ENCODE results near the gene LCN15. TPM values are rescaled to one million over a fixed set of nuclear protein-coding genes. Genes with fewer than 3 reads are reported as not detected.

The LCN15 gene
- polyA plus RNA-seq, 1 donor from 2014 or later = not detected

GRCh38 chr9:136743639-136744211 is 20.6 kb downstream of the LCN15 start:
- H3K79me2 ChIP-seq (replicated peaks; ENCODE audit: insufficient read depth, low read length) = no peaks in the 10 kb centered on the region
- H2AFZ ChIP-seq (ENCODE audit: low read depth, low read length) = no peak overlapping the region
- H3K4me3 ChIP-seq (ENCODE audit: low read length) = no peak overlapping the region
- no peaks in the 10 kb centered on the region for H4K20me1 ChIP-seq (ENCODE audit: insufficient read depth)
- no peak overlapping the region for H3K27ac ChIP-seq (ENCODE audit: low read length)
- H3K9ac ChIP-seq (ENCODE audit: low read length) = no peak overlapping the region
- H3K27me3 ChIP-seq (ENCODE audit: insufficient read depth, low read depth, low read length) = no peaks in the 10 kb centered on the region
- no peaks in the 10 kb centered on the region for H3K9me2 ChIP-seq (ENCODE audit: insufficient read depth, low read length)
- no peak overlapping the region for H3K4me2 ChIP-seq (ENCODE audit: low read length)
- H3K9me3 ChIP-seq (ENCODE audit: low read length) = no peaks in the 10 kb centered on the region
- no peaks in the 10 kb centered on the region for H3K36me3 ChIP-seq (ENCODE audit: insufficient read depth, low read length)
- no peaks in the 10 kb centered on the region for H3F3A ChIP-seq (ENCODE audit: insufficient read depth, low read length, poor library complexity, severe bottlenecking)
- TF ChIP-seq TAF1 (IDR thresholded peaks at IDR 0.05; ENCODE audit: low read depth) (no peak), POLR2AphosphoS5 (IDR thresholded peaks at IDR 0.05) (no peak), REST (IDR thresholded peaks at IDR 0.05; ENCODE audit: borderline replicate concordance) (no peak), EP300 (conservative IDR thresholded peaks at IDR 0.05; ENCODE audit: poor library complexity, severe bottlenecking) (no peak), SMC3 (conservative IDR thresholded peaks at IDR 0.05; ENCODE audit: poor library complexity) (no peak), EZH2 (IDR thresholded peaks at IDR 0.05; ENCODE audit: borderline replicate concordance, insufficient read depth, low read length, poor library complexity, severe bottlenecking) (no peak), RAD21 (conservative IDR thresholded peaks at IDR 0.05) (no peak), MXI1 (conservative IDR thresholded peaks at IDR 0.05; ENCODE audit: poor library complexity, severe bottlenecking) (no peak)
- TF ChIP-seq, protein P1, sequence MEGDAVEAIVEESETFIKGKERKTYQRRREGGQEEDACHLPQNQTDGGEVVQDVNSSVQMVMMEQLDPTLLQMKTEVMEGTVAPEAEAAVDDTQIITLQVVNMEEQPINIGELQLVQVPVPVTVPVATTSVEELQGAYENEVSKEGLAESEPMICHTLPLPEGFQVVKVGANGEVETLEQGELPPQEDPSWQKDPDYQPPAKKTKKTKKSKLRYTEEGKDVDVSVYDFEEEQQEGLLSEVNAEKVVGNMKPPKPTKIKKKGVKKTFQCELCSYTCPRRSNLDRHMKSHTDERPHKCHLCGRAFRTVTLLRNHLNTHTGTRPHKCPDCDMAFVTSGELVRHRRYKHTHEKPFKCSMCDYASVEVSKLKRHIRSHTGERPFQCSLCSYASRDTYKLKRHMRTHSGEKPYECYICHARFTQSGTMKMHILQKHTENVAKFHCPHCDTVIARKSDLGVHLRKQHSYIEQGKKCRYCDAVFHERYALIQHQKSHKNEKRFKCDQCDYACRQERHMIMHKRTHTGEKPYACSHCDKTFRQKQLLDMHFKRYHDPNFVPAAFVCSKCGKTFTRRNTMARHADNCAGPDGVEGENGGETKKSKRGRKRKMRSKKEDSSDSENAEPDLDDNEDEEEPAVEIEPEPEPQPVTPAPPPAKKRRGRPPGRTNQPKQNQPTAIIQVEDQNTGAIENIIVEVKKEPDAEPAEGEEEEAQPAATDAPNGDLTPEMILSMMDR (IDR thresholded peaks at IDR 0.05; ENCODE audit: poor library complexity, severe bottlenecking) = no peak

GRCh38 chr9:136742591-136743391 is 21.5 kb downstream of the LCN15 start, which contains the start of gene LCN10:
Gene LCN10, minus strand, starts transcription at chr9:136742940. Its CDS starts 37 bp downstream, at chr9:136742903.
- H4K20me1 ChIP-seq (ENCODE audit: insufficient read depth) = no peaks in the 10 kb centered on the region
- no peaks in the 10 kb centered on the region for H3K79me2 ChIP-seq (replicated peaks; ENCODE audit: insufficient read depth, low read length)
- no peaks in the 10 kb centered on the region for H3F3A ChIP-seq (ENCODE audit: insufficient read depth, low read length, poor library complexity, severe bottlenecking)
- no peak within 1 kb of the TSS for H3K4me2 ChIP-seq (ENCODE audit: low read length)
- TF ChIP-seq POLR2AphosphoS5 (IDR thresholded peaks at IDR 0.05) (no peak), MXI1 (conservative IDR thresholded peaks at IDR 0.05; ENCODE audit: poor library complexity, severe bottlenecking) (no peak), RAD21 (conservative IDR thresholded peaks at IDR 0.05) (no peak), EZH2 (IDR thresholded peaks at IDR 0.05; ENCODE audit: borderline replicate concordance, insufficient read depth, low read length, poor library complexity, severe bottlenecking) (no peak), EP300 (conservative IDR thresholded peaks at IDR 0.05; ENCODE audit: poor library complexity, severe bottlenecking) (no peak), REST (IDR thresholded peaks at IDR 0.05; ENCODE audit: borderline replicate concordance) (no peak), TAF1 (IDR thresholded peaks at IDR 0.05; ENCODE audit: low read depth) (no peak), SMC3 (conservative IDR thresholded peaks at IDR 0.05; ENCODE audit: poor library complexity) (no peak)
- TF ChIP-seq, protein P1 (IDR thresholded peaks at IDR 0.05; ENCODE audit: poor library complexity, severe bottlenecking) = no peak
- no peaks in the 10 kb centered on the region for H3K36me3 ChIP-seq (ENCODE audit: insufficient read depth, low read length)
- no peaks in the 10 kb centered on the region for H3K27me3 ChIP-seq (ENCODE audit: insufficient read depth, low read depth, low read length)
- H3K9me3 ChIP-seq (ENCODE audit: low read length) = no peaks in the 10 kb centered on the region
- H3K9me2 ChIP-seq (ENCODE audit: insufficient read depth, low read length) = no peaks in the 10 kb centered on the region
- H3K9ac ChIP-seq (ENCODE audit: low read length) = no peak within 1 kb of the TSS
- no peak within 1 kb of the TSS for H3K4me3 ChIP-seq (ENCODE audit: low read length)
- no peak within 1 kb of the TSS for H2AFZ ChIP-seq (ENCODE audit: low read depth, low read length)
- H3K27ac ChIP-seq (ENCODE audit: low read length) = no peak within 1 kb of the TSS
